GM23338 (cell line): ENCODE data around the gene BICC1. TPM values are rescaled to one million over a fixed set of nuclear protein-coding genes. Genes with fewer than 3 reads are reported as not detected.

Experiments used
- ATAC-seq: fragments of 200-7000 bp; cut with Tn5 transposase; 3 replicates; pipeline ENCODE4 v1.9.1; 2020
- DNase-seq: peaks from one replicate; pipeline ENCODE4 v3.0.0-alpha.2; 2015; ENCODE audit warnings: low spot score
- H2AFZ ChIP-seq: fragments of 200-600 bp; sonication (generic); 2 replicates; pipeline ENCODE4 v1.8.0; 2016; ENCODE audit warnings: antibody characterized with exemption, mild to moderate bottlenecking, moderate library complexity
- H3F3A ChIP-seq: fragments of 200-600 bp; sonication (generic); replicated peaks from 2 replicates; pipeline ENCODE4 v1.8.0; 2017; ENCODE audit warnings: antibody characterized with exemption, mixed run types, low read depth
- H3K27ac ChIP-seq: fragments of 200-600 bp; sonication (generic); 2 replicates; pipeline ENCODE4 v1.6.1; 2016; ENCODE audit warnings: low read depth
- H3K27me3 ChIP-seq: fragments of 200-600 bp; sonication (generic); 2 replicates; pipeline ENCODE4 v1.8.0; 2016; ENCODE audit warnings: mild to moderate bottlenecking, mixed run types, moderate library complexity; ENCODE audit not compliant: insufficient read depth
- H3K36me3 ChIP-seq: fragments of 200-600 bp; sonication (generic); 2 replicates; pipeline ENCODE4 v1.8.0; 2016; ENCODE audit warnings: mild to moderate bottlenecking; ENCODE audit not compliant: insufficient read depth
- H3K4me1 ChIP-seq: fragments of 200-600 bp; sonication (generic); 2 replicates; pipeline ENCODE4 v1.8.0; 2016; ENCODE audit warnings: mild to moderate bottlenecking, moderate library complexity; ENCODE audit not compliant: insufficient read depth
- H3K4me2 ChIP-seq: fragments of 200-600 bp; sonication (generic); 2 replicates; pipeline ENCODE4 v1.7.1; 2017; ENCODE audit warnings: mixed run types
- H3K4me3 ChIP-seq: fragments of 200-600 bp; sonication (generic); 2 replicates; pipeline ENCODE4 v1.6.1; 2016; ENCODE audit warnings: mixed run types
- H3K79me2 ChIP-seq: fragments of 200-600 bp; sonication (generic); replicated peaks from 2 replicates; pipeline ENCODE4 v1.8.0; 2017; ENCODE audit warnings: mild to moderate bottlenecking; ENCODE audit not compliant: insufficient read depth
- H3K9me2 ChIP-seq: fragments of 200-600 bp; sonication (generic); 2 replicates; pipeline ENCODE4 v1.8.0; 2017; ENCODE audit not compliant: insufficient read depth
- H4K20me1 ChIP-seq: fragments of 200-600 bp; sonication (generic); replicated peaks from 2 replicates; pipeline ENCODE4 v1.8.0; 2017; ENCODE audit warnings: mild to moderate bottlenecking; ENCODE audit not compliant: insufficient read depth
- H3K27ac Mint-ChIP-seq: 2 replicates; pipeline ENCODE4 v1.8.0; 2020; ENCODE audit warnings: inconsistent platforms, mild to moderate bottlenecking, moderate library complexity, mixed read lengths
- H3K27me3 Mint-ChIP-seq: 3 replicates; pipeline ENCODE4 v1.8.0; 2022; ENCODE audit warnings: low read depth, mild to moderate bottlenecking, moderate library complexity, mixed read lengths, inconsistent platforms; ENCODE audit not compliant: insufficient read depth, poor library complexity
- H3K36me3 Mint-ChIP-seq: 3 replicates; pipeline ENCODE4 v1.8.0; 2021; ENCODE audit warnings: low read depth, mild to moderate bottlenecking, inconsistent platforms, moderate library complexity, mixed read lengths
- H3K4me1 Mint-ChIP-seq: 3 replicates; pipeline ENCODE4 v1.8.0; 2020; ENCODE audit warnings: mild to moderate bottlenecking, inconsistent platforms, mixed read lengths
- H3K4me3 Mint-ChIP-seq: 3 replicates; pipeline ENCODE4 v1.8.0; 2021; ENCODE audit warnings: moderate library complexity, mild to moderate bottlenecking, inconsistent platforms, mixed read lengths
- H3K9me3 Mint-ChIP-seq: 3 replicates; pipeline ENCODE4 v1.8.0; 2020; ENCODE audit warnings: moderate library complexity, mild to moderate bottlenecking, inconsistent platforms, mixed read lengths
- CREB1 ChIP-seq: fragments of 250-450 bp; sonication (Bioruptor Pico); IDR thresholded peaks from 2 replicates; pipeline ENCODE4 v1.5.0; 2020; ENCODE audit warnings: low read depth, mild to moderate bottlenecking, moderate library complexity
- EZH2phosphoT487 ChIP-seq: fragments of 200-600 bp; sonication (generic); IDR thresholded peaks from one replicate; pipeline ENCODE4 v1.8.1; 2018; ENCODE audit warnings: antibody characterized with exemption; ENCODE audit not compliant: unreplicated experiment
- NANOG ChIP-seq: IDR thresholded peaks from 2 replicates; pipeline ENCODE4 v1.6.1; 2016; ENCODE audit warnings: antibody characterized with exemption, borderline replicate concordance
- POLR2AphosphoS5 ChIP-seq: IDR thresholded peaks from 2 replicates; pipeline ENCODE4 v1.6.1; 2016; ENCODE audit warnings: antibody characterized with exemption, low read depth
- STAT1 ChIP-seq: IDR thresholded peaks from one replicate; pipeline ENCODE4 v1.6.1; 2016; ENCODE audit warnings: antibody characterized with exemption; ENCODE audit not compliant: unreplicated experiment
- ZNF114 ChIP-seq: fragments of 250-450 bp; sonication (Bioruptor Pico); IDR thresholded peaks from 2 replicates; pipeline ENCODE4 v1.5.0; 2020; ENCODE audit warnings: mild to moderate bottlenecking, moderate library complexity
- ZNF331 ChIP-seq: fragments of 250-450 bp; sonication (Bioruptor Pico); IDR thresholded peaks from 2 replicates; pipeline ENCODE4 v1.5.0; 2020; ENCODE audit warnings: low read depth, mild to moderate bottlenecking, moderate library complexity
- long read RNA-seq: library from polyadenylated mRNA; unstranded; transcript quantifications from one replicate; pipeline ENCODE4 v2.0.0, GENCODE V29; 2020; ENCODE audit not compliant: unreplicated experiment
- polyA plus RNA-seq: library from polyadenylated mRNA; unstranded; fragments of >200 nt; fragmentation: Nextera tagmentation; extraction: Ambion mirVana; gene quantifications from 2 replicates; pipeline ENCODE4 v1.2.1, GENCODE V29; 2016
- total RNA-seq: library from RNA; depleted of rRNA; stranded (reverse); fragments of >200 nt; shearing (Covaris generic); gene quantifications from 2 replicates; pipeline ENCODE4 v1.2.3, GENCODE V29; 2014; rRNA removed
- TF ChIP-seq, protein P1 (sequence below), 2 experiments: fragments of 200-600 bp in 1 of 2; sonication (generic) in 1 of 2; conservative IDR thresholded peaks; 2 replicates each; pipeline versions ENCODE4 v1.5.1 to v1.6.1; 2016 to 2017; ENCODE audit warnings: antibody characterized with exemption in 2 of 2, low read depth in 2 of 2, mild to moderate bottlenecking in 2 of 2, moderate library complexity in 1 of 2
- TF ChIP-seq, protein P2 (sequence below): fragments of 250-450 bp; sonication (Bioruptor Pico); IDR thresholded peaks from 2 replicates; pipeline ENCODE4 v1.5.0; 2020; ENCODE audit warnings: mild to moderate bottlenecking, moderate library complexity
- TF ChIP-seq, protein P3 (sequence below): IDR thresholded peaks from one replicate; pipeline ENCODE4 v1.6.1; 2018; ENCODE audit warnings: antibody characterized with exemption; ENCODE audit not compliant: unreplicated experiment

BICC1 gene, protein sequence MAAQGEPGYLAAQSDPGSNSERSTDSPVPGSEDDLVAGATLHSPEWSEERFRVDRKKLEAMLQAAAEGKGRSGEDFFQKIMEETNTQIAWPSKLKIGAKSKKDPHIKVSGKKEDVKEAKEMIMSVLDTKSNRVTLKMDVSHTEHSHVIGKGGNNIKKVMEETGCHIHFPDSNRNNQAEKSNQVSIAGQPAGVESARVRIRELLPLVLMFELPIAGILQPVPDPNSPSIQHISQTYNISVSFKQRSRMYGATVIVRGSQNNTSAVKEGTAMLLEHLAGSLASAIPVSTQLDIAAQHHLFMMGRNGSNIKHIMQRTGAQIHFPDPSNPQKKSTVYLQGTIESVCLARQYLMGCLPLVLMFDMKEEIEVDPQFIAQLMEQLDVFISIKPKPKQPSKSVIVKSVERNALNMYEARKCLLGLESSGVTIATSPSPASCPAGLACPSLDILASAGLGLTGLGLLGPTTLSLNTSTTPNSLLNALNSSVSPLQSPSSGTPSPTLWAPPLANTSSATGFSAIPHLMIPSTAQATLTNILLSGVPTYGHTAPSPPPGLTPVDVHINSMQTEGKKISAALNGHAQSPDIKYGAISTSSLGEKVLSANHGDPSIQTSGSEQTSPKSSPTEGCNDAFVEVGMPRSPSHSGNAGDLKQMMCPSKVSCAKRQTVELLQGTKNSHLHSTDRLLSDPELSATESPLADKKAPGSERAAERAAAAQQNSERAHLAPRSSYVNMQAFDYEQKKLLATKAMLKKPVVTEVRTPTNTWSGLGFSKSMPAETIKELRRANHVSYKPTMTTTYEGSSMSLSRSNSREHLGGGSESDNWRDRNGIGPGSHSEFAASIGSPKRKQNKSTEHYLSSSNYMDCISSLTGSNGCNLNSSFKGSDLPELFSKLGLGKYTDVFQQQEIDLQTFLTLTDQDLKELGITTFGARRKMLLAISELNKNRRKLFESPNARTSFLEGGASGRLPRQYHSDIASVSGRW
- total RNA-seq: 2.1 and 2.2 TPM in 2 replicates
- polyA plus RNA-seq: 0.94 and 1.3 TPM in 2 replicates
- long read RNA-seq: 0 reads

DNA sequence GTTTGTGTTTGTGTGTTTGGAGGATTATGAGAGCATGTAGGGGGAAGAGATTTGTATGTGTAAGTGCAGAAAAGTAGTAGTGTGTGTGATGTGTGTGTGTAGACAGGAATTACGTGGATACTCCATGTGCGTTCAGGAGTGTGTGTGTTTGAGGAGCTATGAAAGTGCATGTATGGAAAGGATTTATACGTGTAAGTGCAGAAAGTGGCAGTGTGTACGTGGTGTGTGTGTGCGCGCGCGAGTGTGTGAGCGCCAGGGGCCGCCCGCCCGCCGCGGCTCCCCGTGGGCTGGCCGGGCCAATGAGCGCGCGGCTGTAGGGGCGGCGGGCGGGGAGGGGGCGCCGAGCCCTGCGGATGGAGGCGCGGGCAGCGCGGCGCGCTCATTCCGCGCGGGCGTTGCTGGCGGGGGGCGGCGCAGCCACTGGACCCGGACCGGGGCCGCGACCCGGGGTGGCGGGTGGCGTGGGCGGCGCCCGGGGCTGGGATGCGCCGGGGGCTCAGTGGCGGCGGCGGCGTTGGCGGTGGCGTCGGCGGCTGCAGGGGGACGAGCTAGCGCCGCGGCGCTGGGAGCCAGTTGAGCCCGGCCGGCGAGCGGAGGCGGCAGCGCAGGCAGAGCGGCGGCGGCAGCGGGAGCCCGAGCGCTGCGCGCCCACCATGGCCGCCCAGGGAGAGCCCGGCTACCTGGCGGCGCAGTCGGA is at the start of gene BICC1:
BICC1 (plus strand) TSS at position 382 of the 697 bp plus-strand sequence; CDS start at position 654, 272 bp downstream.
- Mint-ChIP-seq H3K36me3 (no peaks in the 10 kb centered on the region; the same call in 2 of the 3 replicates), H3K27ac (no peak within 1 kb of the TSS), H3K4me3 (peak within 1 kb of the TSS; percentile 79), H3K4me1 (peaks cover 11% of the 10 kb centered on the region), H3K9me3 (no peaks in the 10 kb centered on the region; the same call in 2 of the 3 replicates), H3K27me3 (peaks cover 31% of the 10 kb centered on the region)
- peak within 1 kb of the TSS; percentile 91 for H3K4me2 ChIP-seq
- peaks cover 18% of the 10 kb centered on the region for H3K4me1 ChIP-seq
- no peaks in the 10 kb centered on the region for H3K79me2 ChIP-seq
- peak within 1 kb of the TSS; percentile 98 for H2AFZ ChIP-seq
- no peaks in the 10 kb centered on the region for H4K20me1 ChIP-seq
- H3K27ac ChIP-seq: no peak within 1 kb of the TSS
- peaks cover 51% of the 10 kb centered on the region for H3K27me3 ChIP-seq
- DNase-seq (peak; percentile 64), ATAC-seq (peak; percentile 83)
- H3K9me2 ChIP-seq: no peaks in the 10 kb centered on the region
- no peaks in the 10 kb centered on the region for H3K36me3 ChIP-seq
- H3F3A ChIP-seq: no peaks in the 10 kb centered on the region; the same call in 1 of the 2 replicates
- peak within 1 kb of the TSS; percentile 78 for H3K4me3 ChIP-seq
- no peak for TF ChIP-seq POLR2AphosphoS5
- TF ChIP-seq, protein P1, sequence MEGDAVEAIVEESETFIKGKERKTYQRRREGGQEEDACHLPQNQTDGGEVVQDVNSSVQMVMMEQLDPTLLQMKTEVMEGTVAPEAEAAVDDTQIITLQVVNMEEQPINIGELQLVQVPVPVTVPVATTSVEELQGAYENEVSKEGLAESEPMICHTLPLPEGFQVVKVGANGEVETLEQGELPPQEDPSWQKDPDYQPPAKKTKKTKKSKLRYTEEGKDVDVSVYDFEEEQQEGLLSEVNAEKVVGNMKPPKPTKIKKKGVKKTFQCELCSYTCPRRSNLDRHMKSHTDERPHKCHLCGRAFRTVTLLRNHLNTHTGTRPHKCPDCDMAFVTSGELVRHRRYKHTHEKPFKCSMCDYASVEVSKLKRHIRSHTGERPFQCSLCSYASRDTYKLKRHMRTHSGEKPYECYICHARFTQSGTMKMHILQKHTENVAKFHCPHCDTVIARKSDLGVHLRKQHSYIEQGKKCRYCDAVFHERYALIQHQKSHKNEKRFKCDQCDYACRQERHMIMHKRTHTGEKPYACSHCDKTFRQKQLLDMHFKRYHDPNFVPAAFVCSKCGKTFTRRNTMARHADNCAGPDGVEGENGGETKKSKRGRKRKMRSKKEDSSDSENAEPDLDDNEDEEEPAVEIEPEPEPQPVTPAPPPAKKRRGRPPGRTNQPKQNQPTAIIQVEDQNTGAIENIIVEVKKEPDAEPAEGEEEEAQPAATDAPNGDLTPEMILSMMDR (conservative IDR thresholded peaks at IDR 0.05; ENCODE audit: low read depth in 2 of 2): no peak
- TF ChIP-seq STAT1: no peak
- TF ChIP-seq CREB1 (CRISPR knock-in tag): no peak
- no peak for TF ChIP-seq EZH2phosphoT487
- no peak for TF ChIP-seq ZNF114 (CRISPR knock-in tag)
- TF ChIP-seq, protein P2, sequence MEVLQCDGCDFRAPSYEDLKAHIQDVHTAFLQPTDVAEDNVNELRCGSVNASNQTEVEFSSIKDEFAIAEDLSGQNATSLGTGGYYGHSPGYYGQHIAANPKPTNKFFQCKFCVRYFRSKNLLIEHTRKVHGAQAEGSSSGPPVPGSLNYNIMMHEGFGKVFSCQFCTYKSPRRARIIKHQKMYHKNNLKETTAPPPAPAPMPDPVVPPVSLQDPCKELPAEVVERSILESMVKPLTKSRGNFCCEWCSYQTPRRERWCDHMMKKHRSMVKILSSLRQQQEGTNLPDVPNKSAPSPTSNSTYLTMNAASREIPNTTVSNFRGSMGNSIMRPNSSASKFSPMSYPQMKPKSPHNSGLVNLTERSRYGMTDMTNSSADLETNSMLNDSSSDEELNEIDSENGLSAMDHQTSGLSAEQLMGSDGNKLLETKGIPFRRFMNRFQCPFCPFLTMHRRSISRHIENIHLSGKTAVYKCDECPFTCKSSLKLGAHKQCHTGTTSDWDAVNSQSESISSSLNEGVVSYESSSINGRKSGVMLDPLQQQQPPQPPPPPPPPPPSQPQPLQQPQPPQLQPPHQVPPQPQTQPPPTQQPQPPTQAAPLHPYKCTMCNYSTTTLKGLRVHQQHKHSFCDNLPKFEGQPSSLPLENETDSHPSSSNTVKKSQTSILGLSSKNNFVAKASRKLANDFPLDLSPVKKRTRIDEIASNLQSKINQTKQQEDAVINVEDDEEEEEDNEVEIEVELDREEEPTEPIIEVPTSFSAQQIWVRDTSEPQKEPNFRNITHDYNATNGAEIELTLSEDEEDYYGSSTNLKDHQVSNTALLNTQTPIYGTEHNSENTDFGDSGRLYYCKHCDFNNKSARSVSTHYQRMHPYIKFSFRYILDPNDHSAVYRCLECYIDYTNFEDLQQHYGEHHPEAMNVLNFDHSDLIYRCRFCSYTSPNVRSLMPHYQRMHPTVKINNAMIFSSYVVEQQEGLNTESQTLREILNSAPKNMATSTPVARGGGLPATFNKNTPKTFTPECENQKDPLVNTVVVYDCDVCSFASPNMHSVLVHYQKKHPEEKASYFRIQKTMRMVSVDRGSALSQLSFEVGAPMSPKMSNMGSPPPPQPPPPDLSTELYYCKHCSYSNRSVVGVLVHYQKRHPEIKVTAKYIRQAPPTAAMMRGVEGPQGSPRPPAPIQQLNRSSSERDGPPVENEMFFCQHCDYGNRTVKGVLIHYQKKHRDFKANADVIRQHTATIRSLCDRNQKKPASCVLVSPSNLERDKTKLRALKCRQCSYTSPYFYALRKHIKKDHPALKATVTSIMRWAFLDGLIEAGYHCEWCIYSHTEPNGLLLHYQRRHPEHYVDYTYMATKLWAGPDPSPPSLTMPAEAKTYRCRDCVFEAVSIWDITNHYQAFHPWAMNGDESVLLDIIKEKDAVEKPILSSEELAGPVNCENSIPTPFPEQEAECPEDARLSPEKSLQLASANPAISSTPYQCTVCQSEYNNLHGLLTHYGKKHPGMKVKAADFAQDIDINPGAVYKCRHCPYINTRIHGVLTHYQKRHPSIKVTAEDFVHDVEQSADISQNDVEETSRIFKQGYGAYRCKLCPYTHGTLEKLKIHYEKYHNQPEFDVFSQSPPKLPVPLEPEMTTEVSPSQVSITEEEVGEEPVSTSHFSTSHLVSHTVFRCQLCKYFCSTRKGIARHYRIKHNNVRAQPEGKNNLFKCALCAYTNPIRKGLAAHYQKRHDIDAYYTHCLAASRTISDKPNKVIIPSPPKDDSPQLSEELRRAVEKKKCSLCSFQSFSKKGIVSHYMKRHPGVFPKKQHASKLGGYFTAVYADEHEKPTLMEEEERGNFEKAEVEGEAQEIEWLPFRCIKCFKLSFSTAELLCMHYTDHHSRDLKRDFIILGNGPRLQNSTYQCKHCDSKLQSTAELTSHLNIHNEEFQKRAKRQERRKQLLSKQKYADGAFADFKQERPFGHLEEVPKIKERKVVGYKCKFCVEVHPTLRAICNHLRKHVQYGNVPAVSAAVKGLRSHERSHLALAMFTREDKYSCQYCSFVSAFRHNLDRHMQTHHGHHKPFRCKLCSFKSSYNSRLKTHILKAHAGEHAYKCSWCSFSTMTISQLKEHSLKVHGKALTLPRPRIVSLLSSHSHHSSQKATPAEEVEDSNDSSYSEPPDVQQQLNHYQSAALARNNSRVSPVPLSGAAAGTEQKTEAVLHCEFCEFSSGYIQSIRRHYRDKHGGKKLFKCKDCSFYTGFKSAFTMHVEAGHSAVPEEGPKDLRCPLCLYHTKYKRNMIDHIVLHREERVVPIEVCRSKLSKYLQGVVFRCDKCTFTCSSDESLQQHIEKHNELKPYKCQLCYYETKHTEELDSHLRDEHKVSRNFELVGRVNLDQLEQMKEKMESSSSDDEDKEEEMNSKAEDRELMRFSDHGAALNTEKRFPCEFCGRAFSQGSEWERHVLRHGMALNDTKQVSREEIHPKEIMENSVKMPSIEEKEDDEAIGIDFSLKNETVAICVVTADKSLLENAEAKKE: no peak
- TF ChIP-seq, protein P3, sequence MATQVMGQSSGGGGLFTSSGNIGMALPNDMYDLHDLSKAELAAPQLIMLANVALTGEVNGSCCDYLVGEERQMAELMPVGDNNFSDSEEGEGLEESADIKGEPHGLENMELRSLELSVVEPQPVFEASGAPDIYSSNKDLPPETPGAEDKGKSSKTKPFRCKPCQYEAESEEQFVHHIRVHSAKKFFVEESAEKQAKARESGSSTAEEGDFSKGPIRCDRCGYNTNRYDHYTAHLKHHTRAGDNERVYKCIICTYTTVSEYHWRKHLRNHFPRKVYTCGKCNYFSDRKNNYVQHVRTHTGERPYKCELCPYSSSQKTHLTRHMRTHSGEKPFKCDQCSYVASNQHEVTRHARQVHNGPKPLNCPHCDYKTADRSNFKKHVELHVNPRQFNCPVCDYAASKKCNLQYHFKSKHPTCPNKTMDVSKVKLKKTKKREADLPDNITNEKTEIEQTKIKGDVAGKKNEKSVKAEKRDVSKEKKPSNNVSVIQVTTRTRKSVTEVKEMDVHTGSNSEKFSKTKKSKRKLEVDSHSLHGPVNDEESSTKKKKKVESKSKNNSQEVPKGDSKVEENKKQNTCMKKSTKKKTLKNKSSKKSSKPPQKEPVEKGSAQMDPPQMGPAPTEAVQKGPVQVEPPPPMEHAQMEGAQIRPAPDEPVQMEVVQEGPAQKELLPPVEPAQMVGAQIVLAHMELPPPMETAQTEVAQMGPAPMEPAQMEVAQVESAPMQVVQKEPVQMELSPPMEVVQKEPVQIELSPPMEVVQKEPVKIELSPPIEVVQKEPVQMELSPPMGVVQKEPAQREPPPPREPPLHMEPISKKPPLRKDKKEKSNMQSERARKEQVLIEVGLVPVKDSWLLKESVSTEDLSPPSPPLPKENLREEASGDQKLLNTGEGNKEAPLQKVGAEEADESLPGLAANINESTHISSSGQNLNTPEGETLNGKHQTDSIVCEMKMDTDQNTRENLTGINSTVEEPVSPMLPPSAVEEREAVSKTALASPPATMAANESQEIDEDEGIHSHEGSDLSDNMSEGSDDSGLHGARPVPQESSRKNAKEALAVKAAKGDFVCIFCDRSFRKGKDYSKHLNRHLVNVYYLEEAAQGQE: no peak
- no peak for TF ChIP-seq ZNF331 (CRISPR knock-in tag)
- no peak for TF ChIP-seq NANOG
